IPS DF 19.7 (cell line): ENCODE measurements around the gene PACSIN2.

Experiments used
- DNase-seq: peaks from one replicate; pipeline ENCODE4 v3.0.0-alpha.2; 2013; ENCODE audit warnings: low read depth, low spot score

PACSIN2 gene

GRCh38 chr22:42883970-42884369, 131.0 kb downstream of the PACSIN2 start:
- no peak for DNase-seq

- DNase-seq, result no peak
Observed at GRCh38 chr22:42883121-42883520, 131.8 kb downstream of the PACSIN2 start.

GRCh38 chr22:42881982-42882656, 132.8 kb downstream of the PACSIN2 start:
- DNase-seq, result no peak

- no peak for DNase-seq
Observed at GRCh38 chr22:42881298-42881697, 133.7 kb downstream of the PACSIN2 start.

GRCh38 chr22:42880815-42881214, 134.1 kb downstream of the PACSIN2 start:
- no peak for DNase-seq

- no peak for DNase-seq
Observed at GRCh38 chr22:42879371-42880021, 135.5 kb downstream of the PACSIN2 start.

- DNase-seq, result no peak
Observed at GRCh38 chr22:42878561-42879305, 136.2 kb downstream of the PACSIN2 start.

- no peak for DNase-seq
Observed at GRCh38 chr22:42877597-42878340, 137.2 kb downstream of the PACSIN2 start.

- no peak for DNase-seq
Observed at GRCh38 chr22:42877158-42877557, 137.8 kb downstream of the PACSIN2 start.

- no peak for DNase-seq
Observed at GRCh38 chr22:42876041-42876440, 138.9 kb downstream of the PACSIN2 start.

GRCh38 chr22:42874010-42874409, 140.9 kb downstream of the PACSIN2 start:
- DNase-seq, result no peak

- DNase-seq, result no peak
Observed at GRCh38 chr22:42873356-42873755, 141.6 kb downstream of the PACSIN2 start.

GRCh38 chr22:42872821-42873220, 142.1 kb downstream of the PACSIN2 start:
- DNase-seq, result no peak

- DNase-seq, result no peak
Observed at GRCh38 chr22:42871146-42872050, 143.6 kb downstream of the PACSIN2 start.

GRCh38 chr22:42869888-42870480, 145.0 kb downstream of the PACSIN2 start:
- DNase-seq, result no peak

GRCh38 chr22:42869463-42869862, 145.5 kb downstream of the PACSIN2 start:
- no peak for DNase-seq

- no peak for DNase-seq
Observed at GRCh38 chr22:42868751-42869251, 146.1 kb downstream of the PACSIN2 start.

GRCh38 chr22:42866100-42866499, 148.8 kb downstream of the PACSIN2 start:
- no peak for DNase-seq

GRCh38 chr22:42865536-42865935, 149.4 kb downstream of the PACSIN2 start:
- no peak for DNase-seq

GRCh38 chr22:42863349-42863961, 151.5 kb downstream of the PACSIN2 start:
- no peak for DNase-seq
